ENCODE results near the gene HBQ1.
"Not testable (repeated sequence)": the region's sequence is repeated elsewhere in the genome, so short reads cannot be mapped to it uniquely, and the experiment has no call there.

HBQ1 gene

GRCh38 chr16:162271-162991 lies 17.8 kb upstream of the HBQ1 start:
- DNase-seq = no peak

- DNase-seq = not testable (repeated sequence)
Measured at GRCh38 chr16:163139-163538, 17.1 kb upstream of the HBQ1 start.

DNA sequence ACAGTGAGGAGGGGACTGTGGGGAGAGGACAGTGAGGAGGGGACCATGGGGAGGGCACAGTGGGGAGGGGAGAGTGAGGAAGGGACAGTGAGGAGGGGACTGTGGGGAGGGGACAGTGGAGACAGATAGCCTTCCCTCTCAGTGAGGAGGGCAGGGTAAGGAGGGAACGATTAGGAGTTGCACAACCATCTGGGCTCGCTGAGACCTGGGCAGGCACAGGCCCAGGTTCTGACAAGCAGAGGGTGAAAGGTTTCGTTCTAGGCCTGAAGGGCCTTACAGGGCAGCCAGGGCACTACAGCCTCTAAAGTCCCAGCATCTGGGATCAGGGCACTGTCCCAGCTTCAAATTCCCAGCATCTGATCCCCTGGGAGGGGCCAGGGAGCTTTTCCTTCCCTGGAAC lies 16.6 kb upstream of the HBQ1 start:
- DNase-seq = not testable (repeated sequence)

- DNase-seq = not testable (repeated sequence)
Measured at GRCh38 chr16:164134-164823, 16.0 kb upstream of the HBQ1 start.

GRCh38 chr16:164827-165538 lies 15.3 kb upstream of the HBQ1 start:
- DNase-seq = no peak

DNA sequence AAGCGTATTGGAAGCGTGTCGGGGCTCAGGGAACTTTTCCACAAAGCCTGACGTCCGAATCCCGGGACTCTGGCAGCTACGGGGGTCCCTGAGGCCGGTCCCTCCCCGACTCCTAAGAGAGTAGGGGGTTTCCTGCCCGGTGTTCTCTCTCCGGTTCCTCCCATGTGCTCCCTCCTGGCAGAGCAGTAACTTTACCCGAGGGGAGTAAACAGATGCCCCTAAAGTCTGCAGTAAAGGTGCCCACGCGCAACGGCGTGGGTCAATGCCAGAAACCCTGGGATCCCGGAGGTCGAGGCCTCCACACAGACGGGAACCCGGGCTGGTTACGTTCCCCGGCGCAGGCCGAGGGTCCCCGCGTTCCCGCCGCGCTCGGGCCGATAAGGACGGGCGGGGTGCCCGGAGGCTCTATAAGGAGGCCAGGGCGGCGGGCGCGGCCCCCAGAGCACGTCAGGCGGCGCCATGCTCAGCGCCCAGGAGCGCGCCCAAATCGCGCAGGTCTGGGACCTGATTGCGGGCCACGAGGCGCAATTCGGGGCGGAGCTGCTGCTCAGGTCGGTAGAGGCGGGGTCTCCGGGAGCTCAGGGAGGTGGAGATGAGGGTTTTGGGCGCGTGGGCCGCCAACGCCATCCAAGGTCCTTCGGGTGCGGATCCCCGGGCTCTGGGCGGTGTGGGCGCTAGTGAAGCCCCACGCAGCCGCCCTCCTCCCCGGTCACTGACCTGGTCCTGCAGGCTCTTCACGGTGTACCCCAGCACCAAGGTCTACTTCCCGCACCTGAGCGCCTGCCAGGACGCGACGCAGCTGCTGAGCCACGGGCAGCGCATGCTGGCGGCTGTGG lies 14.5 kb upstream of the HBQ1 start, which contains the start of gene HBM:
HBM (plus strand) TSS at position 440 of the 836 bp plus-strand sequence; CDS start at position 460, 20 bp downstream.
- DNase-seq = no peak

DNA sequence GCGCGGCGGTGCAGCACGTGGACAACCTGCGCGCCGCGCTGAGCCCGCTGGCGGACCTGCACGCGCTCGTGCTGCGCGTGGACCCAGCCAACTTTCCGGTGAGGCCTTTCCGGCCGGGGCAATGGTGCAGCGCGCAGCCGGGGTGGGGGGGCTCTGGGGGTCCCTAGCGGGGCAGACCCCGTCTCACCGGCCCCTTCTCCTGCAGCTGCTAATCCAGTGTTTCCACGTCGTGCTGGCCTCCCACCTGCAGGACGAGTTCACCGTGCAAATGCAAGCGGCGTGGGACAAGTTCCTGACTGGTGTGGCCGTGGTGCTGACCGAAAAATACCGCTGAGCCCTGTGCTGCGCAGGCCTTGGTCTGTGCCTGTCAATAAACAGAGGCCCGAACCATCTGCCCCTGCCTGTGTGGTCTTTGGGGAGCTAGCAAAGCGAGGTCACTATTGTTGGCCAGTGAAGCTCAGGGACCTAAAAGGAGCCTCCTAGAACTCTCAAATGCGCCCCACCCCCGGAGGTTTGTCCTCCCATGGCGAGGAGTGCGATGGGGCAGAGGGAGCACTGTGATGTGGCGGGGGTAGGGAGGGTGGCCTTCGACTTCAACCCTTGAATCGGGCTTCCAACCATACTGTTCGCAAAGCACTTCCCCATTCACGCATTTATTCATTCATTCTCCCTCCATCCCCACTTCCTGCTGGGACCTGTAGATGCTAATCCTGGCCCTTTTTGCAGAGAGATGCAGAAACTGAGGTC lies 13.7 kb upstream of the HBQ1 start:
- DNase-seq = no peak

- no peak for DNase-seq
Measured at GRCh38 chr16:167122-167690, 13.1 kb upstream of the HBQ1 start.

DNA sequence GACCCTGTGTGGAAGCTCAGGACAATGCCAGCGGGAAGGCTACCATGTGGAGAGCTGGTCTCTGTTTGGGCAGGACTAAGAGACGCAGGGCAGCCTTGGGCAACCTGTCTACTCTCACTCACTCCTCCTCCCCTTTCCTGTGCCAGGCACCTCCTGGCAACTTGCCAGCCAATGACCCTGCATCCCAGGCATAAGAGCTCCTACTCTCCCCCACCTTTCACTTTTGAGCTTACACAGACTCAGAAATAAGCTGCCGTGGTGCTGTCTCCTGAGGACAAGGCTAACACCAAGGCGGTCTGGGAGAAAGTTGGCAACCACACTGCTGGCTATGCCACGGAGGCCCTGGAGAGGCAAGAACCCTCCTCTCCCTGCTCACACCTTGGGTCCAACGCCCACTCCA lies 11.8 kb upstream of the HBQ1 start:
- no peak for DNase-seq

- no peak for DNase-seq
Measured at GRCh38 chr16:169014-169413, 11.2 kb upstream of the HBQ1 start.

DNA sequence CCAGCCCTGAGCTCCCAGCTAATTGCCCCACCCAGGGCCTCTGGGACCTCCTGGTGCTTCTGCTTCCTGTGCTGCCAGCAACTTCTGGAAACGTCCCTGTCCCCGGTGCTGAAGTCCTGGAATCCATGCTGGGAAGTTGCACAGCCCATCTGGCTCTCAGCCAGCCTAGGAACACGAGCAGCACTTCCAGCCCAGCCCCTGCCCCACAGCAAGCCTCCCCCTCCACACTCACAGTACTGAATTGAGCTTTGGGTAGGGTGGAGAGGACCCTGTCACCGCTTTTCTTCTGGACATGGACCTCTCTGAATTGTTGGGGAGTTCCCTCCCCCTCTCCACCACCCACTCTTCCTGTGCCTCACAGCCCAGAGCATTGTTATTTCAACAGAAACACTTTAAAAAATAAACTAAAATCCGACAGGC lies 10.2 kb upstream of the HBQ1 start:
- DNase-seq = not testable (repeated sequence)

DNA sequence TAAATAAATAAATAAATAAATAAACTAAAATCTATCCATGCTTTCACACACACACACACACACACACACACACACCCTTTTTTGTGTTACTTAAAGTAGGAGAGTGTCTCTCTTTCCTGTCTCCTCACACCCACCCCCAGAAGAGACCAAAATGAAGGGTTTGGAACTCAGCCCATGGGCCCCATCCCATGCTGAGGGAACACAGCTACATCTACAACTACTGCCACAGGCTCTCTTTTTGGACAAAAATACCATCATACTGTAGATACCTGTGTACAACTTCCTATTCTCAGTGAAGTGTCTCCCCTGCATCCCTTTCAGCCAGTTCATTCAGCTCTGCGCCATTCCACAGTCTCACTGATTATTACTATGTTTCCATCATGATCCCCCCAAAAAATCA lies 9.5 kb upstream of the HBQ1 start:
- DNase-seq = no peak

GRCh38 chr16:172374-172941 lies 7.8 kb upstream of the HBQ1 start, which contains the start of gene HBA2:
TSS of gene HBA2 (plus strand) at chr16:172876. CDS start at chr16:172913, 37 bp downstream.
- DNase-seq = not testable (repeated sequence)

GRCh38 chr16:173211-173854 lies 6.9 kb upstream of the HBQ1 start:
- DNase-seq = not testable (repeated sequence)

- not testable (repeated sequence) for DNase-seq
Measured at GRCh38 chr16:173928-174769, 6.1 kb upstream of the HBQ1 start.

GRCh38 chr16:175011-175949 lies 5.0 kb upstream of the HBQ1 start:
- no peak for DNase-seq

- DNase-seq = not testable (repeated sequence)
Measured at GRCh38 chr16:176006-176405, 4.3 kb upstream of the HBQ1 start.
